ENCODE data around the gene SETX. TPM values are rescaled to one million over a fixed set of nuclear protein-coding genes. Genes with fewer than 3 reads are reported as not detected.

The SETX gene
- total and polyA plus RNA-seq, 2 of the 13 experiments (the other 11 are each of a cell fraction or from before 2014, with no cell fraction given): 13.2 to 39.0 TPM

DNA sequence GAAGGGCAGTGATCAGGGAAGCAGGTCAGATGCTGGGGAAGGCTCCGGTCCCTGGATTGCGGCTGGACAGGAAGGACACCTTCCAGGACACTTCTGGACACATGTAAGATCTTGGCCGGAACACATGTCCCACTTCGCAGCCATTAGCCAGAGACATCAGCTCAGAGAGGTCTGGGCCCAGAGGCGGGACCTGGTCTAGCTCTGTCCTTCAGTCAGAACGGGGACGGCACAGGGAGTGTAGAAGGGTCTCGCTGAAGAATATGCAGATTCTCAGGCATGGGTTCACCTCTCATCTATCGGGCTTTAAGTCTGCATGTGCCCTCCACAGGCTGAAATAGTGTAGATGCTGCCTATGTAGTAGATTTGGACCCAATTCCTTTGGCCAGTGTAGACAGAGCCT lies 119.7 kb downstream of the SETX start:
- no TSS peak for BruUV-seq (replicated peaks)
- no peaks in the 10 kb centered on the region for H3K36me3 ChIP-seq (replicated peaks in 1 of 2; ENCODE audit: control insufficient read depth in 1 of 2, insufficient read depth in 2 of 2, low read length in 2 of 2)
- intact Hi-C loops (cut with micrococcal nuclease; ENCODE audit: unreplicated experiment) (loop anchor here (5.0 kb wide), 2 partner anchors 68 to 172 kb away; partner anchors contain the start of gene TTF1), in situ Hi-C loops (cut with HindIII; ENCODE audit: extremely low pct_ligation_motif_present, low pct_unique_long_range_greater_than_20kb) (loop anchor here (25.0 kb wide), 1 partner anchor 648 kb away; no protein-coding TSS in a partner anchor)
- H3K27ac ChIP-seq (ENCODE audit: extremely low read length, insufficient read depth, low read length): no peak overlapping the region
- no peak for FAIRE-seq
- no peaks in the 10 kb centered on the region for H3K4me1 ChIP-seq (ENCODE audit: insufficient read depth, low read length)
- no peak for DNase-seq (ENCODE audit: low spot score)
- no peak overlapping the region for H3K9ac ChIP-seq (ENCODE audit: insufficient read depth, low read depth, low read length)
- ChIA-PET CTCF (ENCODE audit: low intra/inter-chr PET ratio, low total read pairs) (no interaction called here), POLR2A (no interaction called here)
- H4K20me1 ChIP-seq (ENCODE audit: insufficient read depth, low read length): peaks cover 11% of the 10 kb centered on the region; the same call in 1 of the 2 replicates
- H3K79me2 ChIP-seq (ENCODE audit: insufficient read depth, low read length): no peaks in the 10 kb centered on the region
- H3K4me3 ChIP-seq (replicated peaks in 1 of 3; ENCODE audit: insufficient read depth in 1 of 3, low read depth in 2 of 3, low read length in 3 of 3): no peak overlapping the region
- WGBS (ENCODE audit: low lambda C conversion rate): 88% methylated on average over 2 of the region's 9 CpGs
- peaks cover 5 to 68% of the 10 kb centered on the region in 2 experiments; a peak in 3 of 5 replicates for H3K27me3 ChIP-seq (ENCODE audit: control insufficient read depth in 1 of 2, insufficient read depth in 2 of 2, low read length in 2 of 2)
- no peak overlapping the region for H2AFZ ChIP-seq (ENCODE audit: low read length)
- no peak overlapping the region for H3K4me2 ChIP-seq (ENCODE audit: low read depth, low read length)
- H3K9me3 ChIP-seq (ENCODE audit: low read length): no peaks in the 10 kb centered on the region
- no peak for ATAC-seq
- TF ChIP-seq, protein P1, sequence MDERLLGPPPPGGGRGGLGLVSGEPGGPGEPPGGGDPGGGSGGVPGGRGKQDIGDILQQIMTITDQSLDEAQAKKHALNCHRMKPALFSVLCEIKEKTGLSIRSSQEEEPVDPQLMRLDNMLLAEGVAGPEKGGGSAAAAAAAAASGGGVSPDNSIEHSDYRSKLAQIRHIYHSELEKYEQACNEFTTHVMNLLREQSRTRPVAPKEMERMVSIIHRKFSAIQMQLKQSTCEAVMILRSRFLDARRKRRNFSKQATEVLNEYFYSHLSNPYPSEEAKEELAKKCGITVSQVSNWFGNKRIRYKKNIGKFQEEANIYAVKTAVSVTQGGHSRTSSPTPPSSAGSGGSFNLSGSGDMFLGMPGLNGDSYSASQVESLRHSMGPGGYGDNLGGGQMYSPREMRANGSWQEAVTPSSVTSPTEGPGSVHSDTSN (CRISPR knock-in tag; IDR thresholded peaks at IDR 0.05): no peak
- TF ChIP-seq MAFK (conservative IDR thresholded peaks at IDR 0.05 in 1 of 2, IDR thresholded peaks at IDR 0.05 in 1 of 2; ENCODE audit: low read length in 2 of 2): no peak
- no peak for TF ChIP-seq ZSCAN20 (CRISPR knock-in tag; IDR thresholded peaks at IDR 0.05; ENCODE audit: borderline replicate concordance)
- no peak for TF ChIP-seq ZNF816 (CRISPR knock-in tag; IDR thresholded peaks at IDR 0.05; ENCODE audit: borderline replicate concordance)
- TF ChIP-seq, protein P2, sequence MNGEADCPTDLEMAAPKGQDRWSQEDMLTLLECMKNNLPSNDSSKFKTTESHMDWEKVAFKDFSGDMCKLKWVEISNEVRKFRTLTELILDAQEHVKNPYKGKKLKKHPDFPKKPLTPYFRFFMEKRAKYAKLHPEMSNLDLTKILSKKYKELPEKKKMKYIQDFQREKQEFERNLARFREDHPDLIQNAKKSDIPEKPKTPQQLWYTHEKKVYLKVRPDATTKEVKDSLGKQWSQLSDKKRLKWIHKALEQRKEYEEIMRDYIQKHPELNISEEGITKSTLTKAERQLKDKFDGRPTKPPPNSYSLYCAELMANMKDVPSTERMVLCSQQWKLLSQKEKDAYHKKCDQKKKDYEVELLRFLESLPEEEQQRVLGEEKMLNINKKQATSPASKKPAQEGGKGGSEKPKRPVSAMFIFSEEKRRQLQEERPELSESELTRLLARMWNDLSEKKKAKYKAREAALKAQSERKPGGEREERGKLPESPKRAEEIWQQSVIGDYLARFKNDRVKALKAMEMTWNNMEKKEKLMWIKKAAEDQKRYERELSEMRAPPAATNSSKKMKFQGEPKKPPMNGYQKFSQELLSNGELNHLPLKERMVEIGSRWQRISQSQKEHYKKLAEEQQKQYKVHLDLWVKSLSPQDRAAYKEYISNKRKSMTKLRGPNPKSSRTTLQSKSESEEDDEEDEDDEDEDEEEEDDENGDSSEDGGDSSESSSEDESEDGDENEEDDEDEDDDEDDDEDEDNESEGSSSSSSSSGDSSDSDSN (CRISPR knock-in tag; IDR thresholded peaks at IDR 0.05): no peak
- TF ChIP-seq KLF9 (CRISPR knock-in tag; IDR thresholded peaks at IDR 0.05; ENCODE audit: low read depth): no peak
- TF ChIP-seq ZFP62 (CRISPR knock-in tag; IDR thresholded peaks at IDR 0.05): no peak
- TF ChIP-seq, protein P3, sequence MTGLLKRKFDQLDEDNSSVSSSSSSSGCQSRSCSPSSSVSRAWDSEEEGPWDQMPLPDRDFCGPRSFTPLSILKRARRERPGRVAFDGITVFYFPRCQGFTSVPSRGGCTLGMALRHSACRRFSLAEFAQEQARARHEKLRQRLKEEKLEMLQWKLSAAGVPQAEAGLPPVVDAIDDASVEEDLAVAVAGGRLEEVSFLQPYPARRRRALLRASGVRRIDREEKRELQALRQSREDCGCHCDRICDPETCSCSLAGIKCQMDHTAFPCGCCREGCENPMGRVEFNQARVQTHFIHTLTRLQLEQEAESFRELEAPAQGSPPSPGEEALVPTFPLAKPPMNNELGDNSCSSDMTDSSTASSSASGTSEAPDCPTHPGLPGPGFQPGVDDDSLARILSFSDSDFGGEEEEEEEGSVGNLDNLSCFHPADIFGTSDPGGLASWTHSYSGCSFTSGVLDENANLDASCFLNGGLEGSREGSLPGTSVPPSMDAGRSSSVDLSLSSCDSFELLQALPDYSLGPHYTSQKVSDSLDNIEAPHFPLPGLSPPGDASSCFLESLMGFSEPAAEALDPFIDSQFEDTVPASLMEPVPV (CRISPR knock-in tag; IDR thresholded peaks at IDR 0.05): no peak
- TF ChIP-seq, protein P4, sequence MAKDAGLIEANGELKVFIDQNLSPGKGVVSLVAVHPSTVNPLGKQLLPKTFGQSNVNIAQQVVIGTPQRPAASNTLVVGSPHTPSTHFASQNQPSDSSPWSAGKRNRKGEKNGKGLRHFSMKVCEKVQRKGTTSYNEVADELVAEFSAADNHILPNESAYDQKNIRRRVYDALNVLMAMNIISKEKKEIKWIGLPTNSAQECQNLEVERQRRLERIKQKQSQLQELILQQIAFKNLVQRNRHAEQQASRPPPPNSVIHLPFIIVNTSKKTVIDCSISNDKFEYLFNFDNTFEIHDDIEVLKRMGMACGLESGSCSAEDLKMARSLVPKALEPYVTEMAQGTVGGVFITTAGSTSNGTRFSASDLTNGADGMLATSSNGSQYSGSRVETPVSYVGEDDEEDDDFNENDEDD (CRISPR knock-in tag; IDR thresholded peaks at IDR 0.05; ENCODE audit: borderline replicate concordance): no peak
- TF ChIP-seq, protein P5, sequence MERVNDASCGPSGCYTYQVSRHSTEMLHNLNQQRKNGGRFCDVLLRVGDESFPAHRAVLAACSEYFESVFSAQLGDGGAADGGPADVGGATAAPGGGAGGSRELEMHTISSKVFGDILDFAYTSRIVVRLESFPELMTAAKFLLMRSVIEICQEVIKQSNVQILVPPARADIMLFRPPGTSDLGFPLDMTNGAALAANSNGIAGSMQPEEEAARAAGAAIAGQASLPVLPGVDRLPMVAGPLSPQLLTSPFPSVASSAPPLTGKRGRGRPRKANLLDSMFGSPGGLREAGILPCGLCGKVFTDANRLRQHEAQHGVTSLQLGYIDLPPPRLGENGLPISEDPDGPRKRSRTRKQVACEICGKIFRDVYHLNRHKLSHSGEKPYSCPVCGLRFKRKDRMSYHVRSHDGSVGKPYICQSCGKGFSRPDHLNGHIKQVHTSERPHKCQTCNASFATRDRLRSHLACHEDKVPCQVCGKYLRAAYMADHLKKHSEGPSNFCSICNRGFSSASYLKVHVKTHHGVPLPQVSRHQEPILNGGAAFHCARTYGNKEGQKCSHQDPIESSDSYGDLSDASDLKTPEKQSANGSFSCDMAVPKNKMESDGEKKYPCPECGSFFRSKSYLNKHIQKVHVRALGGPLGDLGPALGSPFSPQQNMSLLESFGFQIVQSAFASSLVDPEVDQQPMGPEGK (CRISPR knock-in tag; IDR thresholded peaks at IDR 0.05): no peak
- TF ChIP-seq ZSCAN25 (CRISPR knock-in tag; IDR thresholded peaks at IDR 0.05): no peak
- no peak for TF ChIP-seq ARNT (IDR thresholded peaks at IDR 0.05)
- TF ChIP-seq GTF3A (CRISPR knock-in tag; conservative IDR thresholded peaks at IDR 0.05): no peak
